GM12878 (cell line): ENCODE results near the gene RINT1. TPM values are rescaled to one million over a fixed set of nuclear protein-coding genes. Genes with fewer than 3 reads are reported as not detected.

Experiments
- CBFB ChIP-seq: IDR thresholded peaks from 2 replicates; pipeline ENCODE4 v1.6.1; 2016; ENCODE audit warnings: antibody characterized with exemption, low read depth
- SP1 ChIP-seq: IDR thresholded peaks from one replicate; pipeline ENCODE4 v1.6.1; 2011; ENCODE audit warnings: low read depth, low read length
- SRF ChIP-seq, 2 experiments: IDR thresholded peaks; 2 replicates each; pipeline ENCODE4 v1.6.1; 2011; ENCODE audit warnings: low read depth in 2 of 2, low read length in 2 of 2, mild to moderate bottlenecking in 1 of 2, moderate library complexity in 1 of 2
- ZNF207 ChIP-seq: fragments of 450-650 bp; IDR thresholded peaks from 2 replicates; pipeline ENCODE4 v1.6.1; 2014; ENCODE audit warnings: antibody characterized with exemption, mild to moderate bottlenecking, borderline replicate concordance
- polyA plus RNA-seq, 11 experiments: library from polyadenylated mRNA; depleted of rRNA in 4 of 11; unstranded in 6 of 11; stranded (reverse) in 5 of 11; fragments of >200 nt; fragmentation: Nextera tagmentation in 4 of 11; fragmentation: Illumina TruSeq in 1 of 11; extraction: Ambion mirVana in 4 of 11; extraction: Trizol in 1 of 11; gene quantifications; 1 replicate in 1 of 11; 2 replicates in 10 of 11; pipeline versions ENCODE4 v1.2.1 to v1.2.3, GENCODE V29; 2011 to 2016; ENCODE audit warnings: inconsistent platforms in 2 of 11, missing spikeins in 2 of 11, low read depth in 1 of 11
- total RNA-seq, 4 experiments: library from RNA; depleted of rRNA in 3 of 4; stranded (reverse); fragments of >200 nt in 3 of 4; fragmentation: Illumina TruSeq in 1 of 4; extraction: Trizol in 1 of 4; gene quantifications; 2 replicates each; pipeline versions ENCODE4 v1.2.1 to v1.2.3, GENCODE V29; 2013 to 2021
- TF ChIP-seq, protein P1 (sequence below): fragments of 450-650 bp; IDR thresholded peaks from 2 replicates; pipeline ENCODE4 v1.6.1; 2017; ENCODE audit warnings: antibody characterized with exemption, mild to moderate bottlenecking, moderate library complexity
- TF ChIP-seq, protein P2 (sequence below): fragments of 450-650 bp; IDR thresholded peaks from 2 replicates; pipeline ENCODE4 v1.6.1; 2017; ENCODE audit warnings: mild to moderate bottlenecking, moderate library complexity
- TF ChIP-seq, protein P3 (sequence below): IDR thresholded peaks from 2 replicates; pipeline ENCODE4 v1.6.1; 2012; ENCODE audit warnings: low read depth, low read length, improper control_type of control experiment
- TF ChIP-seq, protein P4 (sequence below): fragments of 450-650 bp; conservative IDR thresholded peaks from 2 replicates; pipeline ENCODE4 v1.6.1; 2017; ENCODE audit warnings: mild to moderate bottlenecking, moderate library complexity
- TF ChIP-seq, protein P5 (sequence below): fragments of 450-650 bp; IDR thresholded peaks from 2 replicates; pipeline ENCODE4 v1.6.1; 2016; ENCODE audit warnings: mild to moderate bottlenecking, moderate library complexity, borderline replicate concordance

RINT1 gene
- total and polyA plus RNA-seq, 10 of the 15 experiments (the other 5 are each of a cell fraction or from before 2014, with no cell fraction given), result 6.7 to 32.3 (median 17.3) TPM

DNA sequence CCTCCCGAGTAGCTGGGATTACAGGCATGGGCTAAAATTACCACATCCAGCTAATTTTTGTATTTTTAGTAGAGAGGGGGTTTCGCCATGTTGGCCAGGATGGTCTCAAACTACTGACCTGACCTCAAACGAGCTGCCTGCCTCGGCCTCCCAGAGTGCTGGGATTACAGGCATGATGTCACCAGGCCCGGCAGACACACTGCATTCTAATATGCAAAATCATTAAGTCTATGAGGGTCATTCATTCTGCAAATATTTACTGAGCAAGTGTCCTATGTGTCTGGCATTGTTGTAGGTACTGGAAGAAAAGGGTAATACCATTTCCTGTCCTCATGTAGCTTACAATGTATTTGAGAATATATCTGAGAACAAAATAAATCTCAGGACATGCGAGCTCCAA is 12.6 kb upstream of the RINT1 start (continued):
- TF ChIP-seq, protein P1, sequence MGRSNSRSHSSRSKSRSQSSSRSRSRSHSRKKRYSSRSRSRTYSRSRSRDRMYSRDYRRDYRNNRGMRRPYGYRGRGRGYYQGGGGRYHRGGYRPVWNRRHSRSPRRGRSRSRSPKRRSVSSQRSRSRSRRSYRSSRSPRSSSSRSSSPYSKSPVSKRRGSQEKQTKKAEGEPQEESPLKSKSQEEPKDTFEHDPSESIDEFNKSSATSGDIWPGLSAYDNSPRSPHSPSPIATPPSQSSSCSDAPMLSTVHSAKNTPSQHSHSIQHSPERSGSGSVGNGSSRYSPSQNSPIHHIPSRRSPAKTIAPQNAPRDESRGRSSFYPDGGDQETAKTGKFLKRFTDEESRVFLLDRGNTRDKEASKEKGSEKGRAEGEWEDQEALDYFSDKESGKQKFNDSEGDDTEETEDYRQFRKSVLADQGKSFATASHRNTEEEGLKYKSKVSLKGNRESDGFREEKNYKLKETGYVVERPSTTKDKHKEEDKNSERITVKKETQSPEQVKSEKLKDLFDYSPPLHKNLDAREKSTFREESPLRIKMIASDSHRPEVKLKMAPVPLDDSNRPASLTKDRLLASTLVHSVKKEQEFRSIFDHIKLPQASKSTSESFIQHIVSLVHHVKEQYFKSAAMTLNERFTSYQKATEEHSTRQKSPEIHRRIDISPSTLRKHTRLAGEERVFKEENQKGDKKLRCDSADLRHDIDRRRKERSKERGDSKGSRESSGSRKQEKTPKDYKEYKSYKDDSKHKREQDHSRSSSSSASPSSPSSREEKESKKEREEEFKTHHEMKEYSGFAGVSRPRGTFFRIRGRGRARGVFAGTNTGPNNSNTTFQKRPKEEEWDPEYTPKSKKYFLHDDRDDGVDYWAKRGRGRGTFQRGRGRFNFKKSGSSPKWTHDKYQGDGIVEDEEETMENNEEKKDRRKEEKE, result no peak
- TF ChIP-seq, protein P2, sequence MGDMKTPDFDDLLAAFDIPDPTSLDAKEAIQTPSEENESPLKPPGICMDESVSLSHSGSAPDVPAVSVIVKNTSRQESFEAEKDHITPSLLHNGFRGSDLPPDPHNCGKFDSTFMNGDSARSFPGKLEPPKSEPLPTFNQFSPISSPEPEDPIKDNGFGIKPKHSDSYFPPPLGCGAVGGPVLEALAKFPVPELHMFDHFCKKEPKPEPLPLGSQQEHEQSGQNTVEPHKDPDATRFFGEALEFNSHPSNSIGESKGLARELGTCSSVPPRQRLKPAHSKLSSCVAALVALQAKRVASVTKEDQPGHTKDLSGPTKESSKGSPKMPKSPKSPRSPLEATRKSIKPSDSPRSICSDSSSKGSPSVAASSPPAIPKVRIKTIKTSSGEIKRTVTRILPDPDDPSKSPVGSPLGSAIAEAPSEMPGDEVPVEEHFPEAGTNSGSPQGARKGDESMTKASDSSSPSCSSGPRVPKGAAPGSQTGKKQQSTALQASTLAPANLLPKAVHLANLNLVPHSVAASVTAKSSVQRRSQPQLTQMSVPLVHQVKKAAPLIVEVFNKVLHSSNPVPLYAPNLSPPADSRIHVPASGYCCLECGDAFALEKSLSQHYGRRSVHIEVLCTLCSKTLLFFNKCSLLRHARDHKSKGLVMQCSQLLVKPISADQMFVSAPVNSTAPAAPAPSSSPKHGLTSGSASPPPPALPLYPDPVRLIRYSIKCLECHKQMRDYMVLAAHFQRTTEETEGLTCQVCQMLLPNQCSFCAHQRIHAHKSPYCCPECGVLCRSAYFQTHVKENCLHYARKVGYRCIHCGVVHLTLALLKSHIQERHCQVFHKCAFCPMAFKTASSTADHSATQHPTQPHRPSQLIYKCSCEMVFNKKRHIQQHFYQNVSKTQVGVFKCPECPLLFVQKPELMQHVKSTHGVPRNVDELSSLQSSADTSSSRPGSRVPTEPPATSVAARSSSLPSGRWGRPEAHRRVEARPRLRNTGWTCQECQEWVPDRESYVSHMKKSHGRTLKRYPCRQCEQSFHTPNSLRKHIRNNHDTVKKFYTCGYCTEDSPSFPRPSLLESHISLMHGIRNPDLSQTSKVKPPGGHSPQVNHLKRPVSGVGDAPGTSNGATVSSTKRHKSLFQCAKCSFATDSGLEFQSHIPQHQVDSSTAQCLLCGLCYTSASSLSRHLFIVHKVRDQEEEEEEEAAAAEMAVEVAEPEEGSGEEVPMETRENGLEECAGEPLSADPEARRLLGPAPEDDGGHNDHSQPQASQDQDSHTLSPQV, result no peak
- TF ChIP-seq, protein P3, sequence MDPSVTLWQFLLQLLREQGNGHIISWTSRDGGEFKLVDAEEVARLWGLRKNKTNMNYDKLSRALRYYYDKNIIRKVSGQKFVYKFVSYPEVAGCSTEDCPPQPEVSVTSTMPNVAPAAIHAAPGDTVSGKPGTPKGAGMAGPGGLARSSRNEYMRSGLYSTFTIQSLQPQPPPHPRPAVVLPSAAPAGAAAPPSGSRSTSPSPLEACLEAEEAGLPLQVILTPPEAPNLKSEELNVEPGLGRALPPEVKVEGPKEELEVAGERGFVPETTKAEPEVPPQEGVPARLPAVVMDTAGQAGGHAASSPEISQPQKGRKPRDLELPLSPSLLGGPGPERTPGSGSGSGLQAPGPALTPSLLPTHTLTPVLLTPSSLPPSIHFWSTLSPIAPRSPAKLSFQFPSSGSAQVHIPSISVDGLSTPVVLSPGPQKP, result no peak
- TF ChIP-seq CBFB, result no peak
- TF ChIP-seq, protein P4, sequence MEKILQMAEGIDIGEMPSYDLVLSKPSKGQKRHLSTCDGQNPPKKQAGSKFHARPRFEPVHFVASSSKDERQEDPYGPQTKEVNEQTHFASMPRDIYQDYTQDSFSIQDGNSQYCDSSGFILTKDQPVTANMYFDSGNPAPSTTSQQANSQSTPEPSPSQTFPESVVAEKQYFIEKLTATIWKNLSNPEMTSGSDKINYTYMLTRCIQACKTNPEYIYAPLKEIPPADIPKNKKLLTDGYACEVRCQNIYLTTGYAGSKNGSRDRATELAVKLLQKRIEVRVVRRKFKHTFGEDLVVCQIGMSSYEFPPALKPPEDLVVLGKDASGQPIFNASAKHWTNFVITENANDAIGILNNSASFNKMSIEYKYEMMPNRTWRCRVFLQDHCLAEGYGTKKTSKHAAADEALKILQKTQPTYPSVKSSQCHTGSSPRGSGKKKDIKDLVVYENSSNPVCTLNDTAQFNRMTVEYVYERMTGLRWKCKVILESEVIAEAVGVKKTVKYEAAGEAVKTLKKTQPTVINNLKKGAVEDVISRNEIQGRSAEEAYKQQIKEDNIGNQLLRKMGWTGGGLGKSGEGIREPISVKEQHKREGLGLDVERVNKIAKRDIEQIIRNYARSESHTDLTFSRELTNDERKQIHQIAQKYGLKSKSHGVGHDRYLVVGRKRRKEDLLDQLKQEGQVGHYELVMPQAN, result no peak
- no peak for TF ChIP-seq SRF (IDR thresholded peaks at IDR 0.05; ENCODE audit: low read depth in 2 of 2, low read length in 2 of 2)
- no peak for TF ChIP-seq SP1
- TF ChIP-seq, protein P5, sequence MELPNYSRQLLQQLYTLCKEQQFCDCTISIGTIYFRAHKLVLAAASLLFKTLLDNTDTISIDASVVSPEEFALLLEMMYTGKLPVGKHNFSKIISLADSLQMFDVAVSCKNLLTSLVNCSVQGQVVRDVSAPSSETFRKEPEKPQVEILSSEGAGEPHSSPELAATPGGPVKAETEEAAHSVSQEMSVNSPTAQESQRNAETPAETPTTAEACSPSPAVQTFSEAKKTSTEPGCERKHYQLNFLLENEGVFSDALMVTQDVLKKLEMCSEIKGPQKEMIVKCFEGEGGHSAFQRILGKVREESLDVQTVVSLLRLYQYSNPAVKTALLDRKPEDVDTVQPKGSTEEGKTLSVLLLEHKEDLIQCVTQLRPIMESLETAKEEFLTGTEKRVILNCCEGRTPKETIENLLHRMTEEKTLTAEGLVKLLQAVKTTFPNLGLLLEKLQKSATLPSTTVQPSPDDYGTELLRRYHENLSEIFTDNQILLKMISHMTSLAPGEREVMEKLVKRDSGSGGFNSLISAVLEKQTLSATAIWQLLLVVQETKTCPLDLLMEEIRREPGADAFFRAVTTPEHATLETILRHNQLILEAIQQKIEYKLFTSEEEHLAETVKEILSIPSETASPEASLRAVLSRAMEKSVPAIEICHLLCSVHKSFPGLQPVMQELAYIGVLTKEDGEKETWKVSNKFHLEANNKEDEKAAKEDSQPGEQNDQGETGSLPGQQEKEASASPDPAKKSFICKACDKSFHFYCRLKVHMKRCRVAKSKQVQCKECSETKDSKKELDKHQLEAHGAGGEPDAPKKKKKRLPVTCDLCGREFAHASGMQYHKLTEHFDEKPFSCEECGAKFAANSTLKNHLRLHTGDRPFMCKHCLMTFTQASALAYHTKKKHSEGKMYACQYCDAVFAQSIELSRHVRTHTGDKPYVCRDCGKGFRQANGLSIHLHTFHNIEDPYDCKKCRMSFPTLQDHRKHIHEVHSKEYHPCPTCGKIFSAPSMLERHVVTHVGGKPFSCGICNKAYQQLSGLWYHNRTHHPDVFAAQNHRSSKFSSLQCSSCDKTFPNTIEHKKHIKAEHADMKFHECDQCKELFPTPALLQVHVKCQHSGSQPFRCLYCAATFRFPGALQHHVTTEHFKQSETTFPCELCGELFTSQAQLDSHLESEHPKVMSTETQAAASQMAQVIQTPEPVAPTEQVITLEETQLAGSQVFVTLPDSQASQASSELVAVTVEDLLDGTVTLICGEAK, result no peak
- TF ChIP-seq ZNF207, result no peak
- TF ChIP-seq, all 136 proteins: peak for 0
